ENCODE measurements around the gene OR7E24.
"Not testable (repeated sequence)": the region's sequence is repeated elsewhere in the genome, so short reads cannot be mapped to it uniquely, and the experiment has no call there.

OR7E24 gene

DNA sequence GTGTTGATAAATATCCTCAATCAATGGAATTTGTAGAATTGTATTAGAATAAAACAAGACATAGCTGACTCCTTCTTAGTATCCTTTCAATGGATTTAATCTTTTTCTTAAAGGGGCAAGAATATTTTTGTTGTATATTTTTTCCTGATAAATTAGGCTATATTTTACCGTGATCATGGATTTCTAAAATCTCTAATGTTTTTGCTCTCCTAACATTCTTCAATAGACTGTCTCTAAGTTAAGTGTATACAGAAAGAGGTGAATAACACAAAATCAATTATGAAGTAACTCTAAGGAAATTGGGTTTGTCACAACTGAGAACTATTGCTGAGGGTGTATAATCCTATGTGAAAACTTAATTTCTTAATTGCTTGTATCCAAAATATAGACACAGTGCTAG lies at the start of gene OR7E24:
Gene OR7E24, plus strand, starts transcription at position 301 of the 400 bp plus-strand sequence. CDS start 114 bp downstream, outside the sequence.
- H3K27ac ChIP-seq = no peak within 1 kb of the TSS
- POLR2A ChIA-PET (ENCODE audit: low non-redundant PET) = no interaction called here
- CTCF ChIA-PET = no interaction called here
- DNase-seq (ENCODE audit: low spot score) = no peak
- TF ChIP-seq, protein P1, sequence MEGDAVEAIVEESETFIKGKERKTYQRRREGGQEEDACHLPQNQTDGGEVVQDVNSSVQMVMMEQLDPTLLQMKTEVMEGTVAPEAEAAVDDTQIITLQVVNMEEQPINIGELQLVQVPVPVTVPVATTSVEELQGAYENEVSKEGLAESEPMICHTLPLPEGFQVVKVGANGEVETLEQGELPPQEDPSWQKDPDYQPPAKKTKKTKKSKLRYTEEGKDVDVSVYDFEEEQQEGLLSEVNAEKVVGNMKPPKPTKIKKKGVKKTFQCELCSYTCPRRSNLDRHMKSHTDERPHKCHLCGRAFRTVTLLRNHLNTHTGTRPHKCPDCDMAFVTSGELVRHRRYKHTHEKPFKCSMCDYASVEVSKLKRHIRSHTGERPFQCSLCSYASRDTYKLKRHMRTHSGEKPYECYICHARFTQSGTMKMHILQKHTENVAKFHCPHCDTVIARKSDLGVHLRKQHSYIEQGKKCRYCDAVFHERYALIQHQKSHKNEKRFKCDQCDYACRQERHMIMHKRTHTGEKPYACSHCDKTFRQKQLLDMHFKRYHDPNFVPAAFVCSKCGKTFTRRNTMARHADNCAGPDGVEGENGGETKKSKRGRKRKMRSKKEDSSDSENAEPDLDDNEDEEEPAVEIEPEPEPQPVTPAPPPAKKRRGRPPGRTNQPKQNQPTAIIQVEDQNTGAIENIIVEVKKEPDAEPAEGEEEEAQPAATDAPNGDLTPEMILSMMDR (conservative IDR thresholded peaks at IDR 0.05; ENCODE audit: low read depth) = no peak

DNA sequence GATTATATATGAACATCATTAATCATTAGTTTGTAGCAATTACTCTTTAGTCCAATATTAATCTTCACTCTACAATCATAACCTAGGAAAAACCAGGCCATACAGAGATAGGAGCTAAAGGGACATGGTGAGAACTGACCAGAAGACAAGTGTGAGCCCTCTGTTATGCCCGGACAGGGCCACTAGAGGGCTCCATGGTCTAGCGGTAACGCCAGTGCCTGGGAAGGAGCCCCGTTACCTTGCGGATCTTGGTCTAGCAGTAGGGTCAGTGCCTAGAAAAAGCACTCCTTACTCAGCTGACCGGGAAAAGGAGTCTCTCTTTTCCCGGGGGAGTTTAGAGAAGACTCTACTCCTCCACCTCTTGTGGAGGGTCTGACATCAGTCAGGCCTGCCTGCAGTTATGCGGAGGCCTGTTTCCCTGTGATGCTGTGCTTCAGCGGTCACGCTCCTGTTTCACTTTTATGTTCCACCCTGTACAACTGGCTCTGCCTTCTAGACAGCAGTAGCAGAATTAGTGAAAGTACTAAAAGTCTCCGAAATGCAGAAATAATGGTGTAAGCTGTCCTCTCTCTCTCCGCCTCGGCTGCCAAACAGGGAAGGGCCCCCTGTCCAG lies 45.1 kb upstream of the OR7E24 start:
- CTCF ChIA-PET = interaction anchor here (0.6 to 1.2 kb wide), 8 partner anchors 17 to 633 kb away, joined by 3 to 7 read pairs (median 6); partner anchors contain the start of gene ZNF121
- peak; percentile 37 for DNase-seq (ENCODE audit: low spot score)
- TF ChIP-seq, protein P1 (conservative IDR thresholded peaks at IDR 0.05; ENCODE audit: low read depth) = peak; percentile 91
- POLR2A ChIA-PET (ENCODE audit: low non-redundant PET) = no interaction called here
- no peak overlapping the region for H3K27ac ChIP-seq

DNA sequence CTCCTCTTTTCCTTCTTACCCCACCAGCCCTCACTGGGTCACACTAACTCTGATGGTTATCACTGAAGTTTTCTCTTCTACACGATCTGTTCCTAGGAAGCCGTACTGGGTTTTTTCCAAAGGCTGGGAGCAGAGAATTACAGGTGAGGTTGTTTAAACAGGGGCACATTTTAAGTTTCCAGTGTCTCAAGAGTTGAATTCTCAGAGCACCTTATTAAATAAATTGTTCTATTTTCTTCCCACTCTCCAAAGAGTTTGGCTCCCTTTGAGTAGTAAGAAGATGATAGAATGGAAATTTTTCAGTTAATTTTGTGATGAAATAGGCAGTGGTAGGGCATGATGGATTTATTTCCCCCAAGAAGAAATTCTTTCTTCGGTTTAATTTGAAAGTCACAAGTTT lies 31.2 kb upstream of the OR7E24 start, which contains the start of gene OR7D4:
Gene OR7D4, minus strand, starts transcription at position 101 of the 400 bp plus-strand sequence. CDS start 4,752 bp downstream, outside the sequence.
- DNase-seq (ENCODE audit: low spot score) = no peak
- POLR2A ChIA-PET (ENCODE audit: low non-redundant PET) = no interaction called here
- H3K27ac ChIP-seq = no peak within 1 kb of the TSS
- CTCF ChIA-PET = no interaction called here
- TF ChIP-seq, protein P1 (conservative IDR thresholded peaks at IDR 0.05; ENCODE audit: low read depth) = no peak

DNA sequence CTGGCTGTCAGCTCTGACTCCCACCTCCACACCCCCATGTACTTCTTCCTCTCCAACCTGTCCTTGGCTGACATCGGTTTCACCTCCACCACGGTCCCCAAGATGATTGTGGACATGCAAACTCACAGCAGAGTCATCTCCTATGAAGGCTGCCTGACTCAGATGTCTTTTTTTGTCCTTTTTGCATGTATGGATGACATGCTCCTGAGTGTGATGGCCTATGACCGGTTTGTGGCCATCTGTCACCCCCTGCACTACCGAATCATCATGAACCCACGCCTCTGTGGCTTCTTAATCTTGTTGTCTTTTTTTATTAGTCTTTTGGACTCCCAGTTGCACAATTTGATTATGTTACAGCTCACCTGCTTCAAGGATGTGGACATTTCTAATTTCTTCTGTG lies 506 bp downstream of the OR7E24 start:
- no peak overlapping the region for H3K27ac ChIP-seq
- CTCF ChIA-PET = no interaction called here
- no peak for DNase-seq (ENCODE audit: low spot score)
- TF ChIP-seq, protein P1 (conservative IDR thresholded peaks at IDR 0.05; ENCODE audit: low read depth) = no peak
- POLR2A ChIA-PET (ENCODE audit: low non-redundant PET) = no interaction called here

DNA sequence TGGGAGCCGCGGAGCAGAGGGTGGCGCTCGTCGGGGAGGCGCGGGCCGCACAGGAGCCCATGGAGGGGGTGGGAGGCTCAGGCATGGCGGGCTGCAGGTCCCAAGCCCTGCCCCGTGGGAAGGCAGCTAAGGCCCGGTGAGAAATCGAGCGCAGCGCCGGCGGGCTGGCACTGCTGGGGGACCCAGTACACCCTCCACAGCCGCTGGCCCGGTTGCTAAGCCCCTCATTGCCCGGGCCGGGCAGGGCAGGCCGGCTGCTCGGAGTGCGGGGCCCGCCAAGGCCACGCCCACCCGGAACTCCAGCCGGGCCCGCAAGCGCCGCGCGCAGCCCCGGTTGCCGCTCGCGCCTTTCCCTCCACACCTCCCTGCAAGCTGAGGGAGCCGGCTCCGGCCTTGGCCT lies 32.8 kb downstream of the OR7E24 start:
- H3K27ac ChIP-seq; DNase-seq (ENCODE audit: low spot score); POLR2A ChIA-PET (ENCODE audit: low non-redundant PET); CTCF ChIA-PET: not testable (repeated sequence)

DNA sequence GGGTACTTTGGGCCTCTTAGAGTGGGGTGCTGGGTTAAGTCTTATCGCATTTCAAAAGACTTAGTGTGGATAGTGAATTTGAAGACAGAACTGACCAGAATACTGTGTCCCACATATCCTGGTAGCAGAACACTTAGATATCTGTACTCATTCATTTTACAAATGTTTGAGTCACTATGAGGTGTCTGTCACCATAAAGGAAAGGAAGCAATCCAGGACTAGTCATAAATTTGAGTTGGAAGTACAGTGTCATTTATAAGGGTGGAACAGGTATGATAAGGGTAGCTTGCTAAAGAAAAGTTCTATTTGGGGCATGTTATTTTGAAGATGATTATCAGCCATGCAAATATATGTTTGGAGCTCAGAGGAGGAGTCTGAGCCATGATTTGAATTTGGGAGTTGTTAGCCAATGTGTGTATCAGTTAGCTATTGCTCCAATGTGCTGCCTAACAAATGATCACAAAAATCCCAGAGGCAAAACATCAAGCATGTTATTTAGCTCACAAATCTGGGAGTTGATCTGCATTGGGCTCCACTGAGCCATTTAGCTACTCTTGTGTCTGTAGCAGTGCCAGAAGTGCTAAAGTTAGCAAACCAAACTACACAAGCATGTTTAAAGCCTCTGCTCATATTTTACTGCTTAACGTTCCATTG lies 38.6 kb downstream of the OR7E24 start:
- POLR2A ChIA-PET (ENCODE audit: low non-redundant PET) = no interaction called here
- TF ChIP-seq, protein P1 (conservative IDR thresholded peaks at IDR 0.05; ENCODE audit: low read depth) = no peak
- DNase-seq (ENCODE audit: low spot score) = no peak
- no peak overlapping the region for H3K27ac ChIP-seq
- CTCF ChIA-PET = interaction anchor here (0.6 kb wide), 1 partner anchor 21 kb away, joined by 3 read pairs; no protein-coding TSS in a partner anchor

DNA sequence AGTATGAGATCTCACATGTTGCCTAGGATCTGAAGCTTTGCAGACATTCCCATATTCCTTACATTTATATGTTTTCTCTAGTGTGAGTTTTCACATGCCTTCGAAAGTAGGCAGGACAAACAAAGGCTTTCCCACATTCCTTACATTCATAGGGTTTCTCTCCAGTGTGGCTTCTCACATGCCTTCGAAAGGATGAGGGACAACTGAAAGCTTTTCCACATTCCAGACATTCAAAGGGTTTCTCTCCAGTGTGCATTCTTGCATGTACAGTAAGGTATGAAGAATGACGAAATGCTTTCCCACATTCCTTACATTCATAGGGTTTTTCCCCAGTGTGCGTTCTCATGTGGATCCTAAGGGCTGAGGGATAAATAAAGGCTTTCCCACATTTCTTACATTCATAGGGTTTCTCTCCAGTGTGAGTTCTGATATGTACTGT lies 44.7 kb downstream of the OR7E24 start:
- CTCF ChIA-PET = no interaction called here
- POLR2A ChIA-PET (ENCODE audit: low non-redundant PET) = no interaction called here
- no peak overlapping the region for H3K27ac ChIP-seq
- no peak for DNase-seq (ENCODE audit: low spot score)
- TF ChIP-seq, protein P1 (conservative IDR thresholded peaks at IDR 0.05; ENCODE audit: low read depth) = no peak
